Bronchus fibroblast of lung (primary cell): ENCODE results near the gene ATP10B. TPM values are rescaled to one million over a fixed set of nuclear protein-coding genes. Genes with fewer than 3 reads are reported as not detected.

Source experiments
- total RNA-seq: library from RNA; depleted of rRNA; stranded (reverse); fragments of >200 nt; gene quantifications from 2 replicates; pipeline ENCODE4 v1.2.3, GENCODE V29; 2015

Gene ATP10B, protein sequence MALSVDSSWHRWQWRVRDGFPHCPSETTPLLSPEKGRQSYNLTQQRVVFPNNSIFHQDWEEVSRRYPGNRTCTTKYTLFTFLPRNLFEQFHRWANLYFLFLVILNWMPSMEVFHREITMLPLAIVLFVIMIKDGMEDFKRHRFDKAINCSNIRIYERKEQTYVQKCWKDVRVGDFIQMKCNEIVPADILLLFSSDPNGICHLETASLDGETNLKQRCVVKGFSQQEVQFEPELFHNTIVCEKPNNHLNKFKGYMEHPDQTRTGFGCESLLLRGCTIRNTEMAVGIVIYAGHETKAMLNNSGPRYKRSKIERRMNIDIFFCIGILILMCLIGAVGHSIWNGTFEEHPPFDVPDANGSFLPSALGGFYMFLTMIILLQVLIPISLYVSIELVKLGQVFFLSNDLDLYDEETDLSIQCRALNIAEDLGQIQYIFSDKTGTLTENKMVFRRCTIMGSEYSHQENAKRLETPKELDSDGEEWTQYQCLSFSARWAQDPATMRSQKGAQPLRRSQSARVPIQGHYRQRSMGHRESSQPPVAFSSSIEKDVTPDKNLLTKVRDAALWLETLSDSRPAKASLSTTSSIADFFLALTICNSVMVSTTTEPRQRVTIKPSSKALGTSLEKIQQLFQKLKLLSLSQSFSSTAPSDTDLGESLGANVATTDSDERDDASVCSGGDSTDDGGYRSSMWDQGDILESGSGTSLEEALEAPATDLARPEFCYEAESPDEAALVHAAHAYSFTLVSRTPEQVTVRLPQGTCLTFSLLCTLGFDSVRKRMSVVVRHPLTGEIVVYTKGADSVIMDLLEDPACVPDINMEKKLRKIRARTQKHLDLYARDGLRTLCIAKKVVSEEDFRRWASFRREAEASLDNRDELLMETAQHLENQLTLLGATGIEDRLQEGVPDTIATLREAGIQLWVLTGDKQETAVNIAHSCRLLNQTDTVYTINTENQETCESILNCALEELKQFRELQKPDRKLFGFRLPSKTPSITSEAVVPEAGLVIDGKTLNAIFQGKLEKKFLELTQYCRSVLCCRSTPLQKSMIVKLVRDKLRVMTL (N-terminal part only)
- total RNA-seq: not detected in 2 replicates

DNA sequence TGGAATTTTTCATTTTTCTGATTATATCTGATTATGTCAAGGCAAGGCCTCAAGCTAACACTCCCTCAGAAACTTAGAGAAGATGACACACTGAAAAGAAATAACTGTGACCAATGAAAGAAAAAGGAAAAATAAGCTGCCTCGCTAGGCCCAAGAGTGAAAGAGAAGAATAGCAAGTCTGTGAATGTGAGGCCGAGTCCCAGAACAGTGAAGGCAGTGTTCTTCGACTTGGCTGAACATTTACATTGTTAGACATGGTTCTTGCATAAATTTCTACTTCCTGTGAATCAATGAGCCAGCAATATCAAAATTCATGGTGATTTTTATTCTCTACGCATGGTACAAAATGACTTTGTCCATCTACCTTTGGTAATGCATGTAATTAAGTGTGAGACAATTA, at the start of gene ATP10B:
Gene ATP10B (minus strand): TSS at position 163 of the 400 bp plus-strand sequence. CDS start 164,137 bp downstream, outside the sequence.

